ENCODE data around the gene LTB4R2. TPM values are rescaled to one million over a fixed set of nuclear protein-coding genes. Genes with fewer than 3 reads are reported as not detected.

LTB4R2 gene
- polyA plus RNA-seq, 1 experiment: 1.6 TPM

DNA sequence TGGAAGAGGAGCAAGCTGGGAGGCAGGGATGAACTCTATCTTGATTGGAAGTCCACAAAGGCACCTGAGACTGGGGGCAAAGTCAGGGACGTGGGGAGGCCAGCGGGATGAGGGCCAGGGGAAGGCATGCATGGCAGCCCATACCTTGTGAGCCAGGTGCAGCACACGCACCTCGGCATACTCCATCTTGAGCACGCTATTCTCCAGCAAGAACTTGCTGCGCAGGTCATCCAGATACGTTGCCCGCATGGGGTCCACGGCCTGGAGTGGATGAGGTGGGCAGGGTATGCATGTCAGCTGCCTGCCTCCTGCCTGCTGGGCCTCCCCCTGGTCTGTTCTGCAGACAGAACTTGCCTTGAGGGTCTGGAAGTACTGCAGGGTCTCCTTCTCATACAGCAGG is 42.4 kb upstream of the LTB4R2 start:
- H3K36me3 ChIP-seq (ENCODE audit: control insufficient read depth, insufficient read depth, low read length): peaks cover 20% of the 10 kb centered on the region
- no peaks in the 10 kb centered on the region for H3K27me3 ChIP-seq (ENCODE audit: control insufficient read depth, insufficient read depth, low read length)
- H3K4me3 ChIP-seq (ENCODE audit: low read depth, low read length): no peak overlapping the region
- ChIA-PET POLR2A (no interaction called here), CTCF (no interaction called here)
- TF ChIP-seq, protein P1, sequence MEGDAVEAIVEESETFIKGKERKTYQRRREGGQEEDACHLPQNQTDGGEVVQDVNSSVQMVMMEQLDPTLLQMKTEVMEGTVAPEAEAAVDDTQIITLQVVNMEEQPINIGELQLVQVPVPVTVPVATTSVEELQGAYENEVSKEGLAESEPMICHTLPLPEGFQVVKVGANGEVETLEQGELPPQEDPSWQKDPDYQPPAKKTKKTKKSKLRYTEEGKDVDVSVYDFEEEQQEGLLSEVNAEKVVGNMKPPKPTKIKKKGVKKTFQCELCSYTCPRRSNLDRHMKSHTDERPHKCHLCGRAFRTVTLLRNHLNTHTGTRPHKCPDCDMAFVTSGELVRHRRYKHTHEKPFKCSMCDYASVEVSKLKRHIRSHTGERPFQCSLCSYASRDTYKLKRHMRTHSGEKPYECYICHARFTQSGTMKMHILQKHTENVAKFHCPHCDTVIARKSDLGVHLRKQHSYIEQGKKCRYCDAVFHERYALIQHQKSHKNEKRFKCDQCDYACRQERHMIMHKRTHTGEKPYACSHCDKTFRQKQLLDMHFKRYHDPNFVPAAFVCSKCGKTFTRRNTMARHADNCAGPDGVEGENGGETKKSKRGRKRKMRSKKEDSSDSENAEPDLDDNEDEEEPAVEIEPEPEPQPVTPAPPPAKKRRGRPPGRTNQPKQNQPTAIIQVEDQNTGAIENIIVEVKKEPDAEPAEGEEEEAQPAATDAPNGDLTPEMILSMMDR (IDR thresholded peaks at IDR 0.05; ENCODE audit: insufficient read depth, low read depth, low read length): no peak
- DNase-seq (ENCODE audit: low read depth): no peak

DNA sequence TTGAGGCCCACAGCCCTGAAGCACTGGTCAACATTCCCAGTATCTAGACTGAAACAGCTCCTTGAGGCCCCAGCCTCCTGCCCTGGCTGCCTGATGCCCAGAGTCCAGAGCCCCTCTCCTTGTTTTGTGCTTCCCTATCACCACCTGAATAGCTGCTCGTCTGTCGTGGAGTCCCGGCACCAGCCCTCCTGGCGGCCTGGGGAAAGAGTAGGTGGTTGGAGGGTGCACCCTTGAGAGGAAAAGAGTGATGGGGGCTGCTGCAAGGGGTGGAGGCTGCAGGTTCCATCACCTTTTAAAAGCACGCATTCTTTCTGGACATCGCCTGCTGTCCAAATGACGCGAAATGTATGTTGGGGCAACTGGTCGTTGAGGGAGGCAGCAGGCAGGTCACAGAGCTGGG is 41.7 kb upstream of the LTB4R2 start:
- Histone ChIP-seq H3K27me3 (ENCODE audit: control insufficient read depth, insufficient read depth, low read length) (no peaks in the 10 kb centered on the region), H3K36me3 (ENCODE audit: control insufficient read depth, insufficient read depth, low read length) (peaks cover 20% of the 10 kb centered on the region), H3K4me3 (ENCODE audit: low read depth, low read length) (no peak overlapping the region)
- ChIA-PET POLR2A (no interaction called here), CTCF (no interaction called here)
- no peak for DNase-seq (ENCODE audit: low read depth)
- TF ChIP-seq, protein P1 (IDR thresholded peaks at IDR 0.05; ENCODE audit: insufficient read depth, low read depth, low read length): no peak

DNA sequence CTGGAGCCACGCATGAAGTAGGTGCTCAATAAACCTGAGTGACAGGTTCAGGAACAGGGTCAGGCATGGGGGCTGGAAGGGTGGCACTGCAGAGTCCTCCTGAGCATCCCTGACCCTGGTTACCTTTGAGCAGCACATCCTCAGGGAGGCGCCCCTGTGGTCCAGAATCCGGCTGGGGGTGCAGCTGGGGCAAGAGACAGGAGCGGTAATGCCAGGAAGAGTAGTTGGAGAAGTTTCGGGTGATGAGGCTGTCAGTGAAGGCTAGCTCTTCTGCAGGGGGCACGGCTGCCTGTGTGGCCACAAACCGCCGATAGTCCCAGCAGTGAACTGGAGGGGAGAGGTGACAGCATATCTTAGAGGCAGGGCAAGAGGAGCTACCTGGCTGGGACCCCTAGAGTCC is 40.6 kb upstream of the LTB4R2 start:
- Histone ChIP-seq H3K36me3 (ENCODE audit: control insufficient read depth, insufficient read depth, low read length) (peaks cover 20% of the 10 kb centered on the region), H3K27me3 (ENCODE audit: control insufficient read depth, insufficient read depth, low read length) (no peaks in the 10 kb centered on the region), H3K4me3 (ENCODE audit: low read depth, low read length) (no peak overlapping the region)
- DNase-seq (ENCODE audit: low read depth): no peak
- TF ChIP-seq, protein P1 (IDR thresholded peaks at IDR 0.05; ENCODE audit: insufficient read depth, low read depth, low read length): no peak
- ChIA-PET CTCF (interaction anchor here (2.1 to 4.1 kb wide), 5 partner anchors 7 to 28 kb away, joined by 9 to 29 read pairs (median 16); partner anchors contain the start of genes TGM1 and TINF2), POLR2A (no interaction called here)

DNA sequence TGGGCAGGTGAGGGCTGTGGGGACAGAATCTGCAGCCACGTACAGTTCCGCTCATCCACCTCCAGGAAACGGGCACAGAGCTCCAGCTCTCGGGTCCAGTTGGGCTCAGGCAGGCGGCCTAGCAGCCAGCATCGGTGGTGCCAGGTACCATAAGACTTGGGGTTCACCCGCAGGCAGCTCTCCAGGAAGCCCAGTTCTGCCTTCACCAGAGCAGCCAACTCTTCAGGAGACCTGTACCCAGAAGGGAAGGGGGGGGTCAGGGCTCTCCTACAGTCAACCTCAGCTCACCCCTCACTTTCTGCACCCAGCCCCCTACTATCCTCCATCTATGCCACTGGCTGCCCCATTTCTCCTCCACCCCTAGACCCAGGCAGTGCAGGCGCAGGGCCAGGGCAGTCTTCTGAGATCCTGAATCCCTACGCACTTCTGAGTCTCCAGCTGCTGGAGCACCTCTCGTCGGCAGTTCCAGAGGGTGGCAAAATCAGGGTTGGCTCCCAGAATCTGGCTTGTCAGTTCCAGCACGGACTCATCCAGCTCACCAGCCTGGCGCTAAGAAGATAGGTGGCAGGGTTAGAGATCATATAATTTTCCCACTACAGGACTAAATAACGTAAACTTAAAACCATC is 39.9 kb upstream of the LTB4R2 start:
- H3K27me3 ChIP-seq (ENCODE audit: control insufficient read depth, insufficient read depth, low read length): no peaks in the 10 kb centered on the region
- TF ChIP-seq, protein P1 (IDR thresholded peaks at IDR 0.05; ENCODE audit: insufficient read depth, low read depth, low read length): no peak
- H3K36me3 ChIP-seq (ENCODE audit: control insufficient read depth, insufficient read depth, low read length): peaks cover 20% of the 10 kb centered on the region
- CTCF ChIA-PET: interaction anchor here (0.9 to 4.1 kb wide), 10 partner anchors 8 to 38 kb away, joined by 3 to 29 read pairs (median 10); partner anchors contain the start of genes CIDEB, GMPR2, NEDD8 and TGM1
- DNase-seq (ENCODE audit: low read depth): no peak
- H3K4me3 ChIP-seq (ENCODE audit: low read depth, low read length): no peak overlapping the region
- POLR2A ChIA-PET: no interaction called here

DNA sequence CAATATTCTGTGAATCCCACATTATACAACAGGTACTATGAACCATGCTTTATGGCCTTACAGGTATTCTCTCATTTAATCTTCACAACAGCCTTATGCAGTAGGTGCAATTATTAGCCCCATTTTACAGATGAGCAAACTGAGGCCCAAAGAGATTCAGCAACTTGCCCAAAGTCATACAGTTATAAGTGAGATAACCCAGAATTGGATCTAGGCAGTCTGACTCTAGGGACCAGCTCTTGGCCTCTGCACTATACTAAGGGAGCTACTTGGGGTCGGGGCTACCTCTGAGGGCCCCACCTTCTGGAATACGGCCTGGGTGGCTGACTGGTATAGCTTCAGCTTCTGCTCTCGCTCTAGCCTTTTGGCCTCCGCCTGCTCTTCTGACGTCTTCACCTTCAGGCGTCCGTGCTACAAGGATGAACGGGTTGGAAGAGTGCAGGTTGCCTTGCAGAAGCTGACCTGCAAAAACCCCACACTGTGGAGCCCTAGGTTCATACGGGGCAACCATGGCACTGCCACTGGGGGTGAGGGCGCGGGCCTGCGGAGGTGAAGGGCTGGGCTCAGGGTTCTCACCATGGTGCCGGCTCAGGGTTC is 39.3 kb upstream of the LTB4R2 start:
- TF ChIP-seq, protein P1 (IDR thresholded peaks at IDR 0.05; ENCODE audit: insufficient read depth, low read depth, low read length): no peak
- POLR2A ChIA-PET: no interaction called here
- no peaks in the 10 kb centered on the region for H3K27me3 ChIP-seq (ENCODE audit: control insufficient read depth, insufficient read depth, low read length)
- DNase-seq (ENCODE audit: low read depth): no peak
- H3K36me3 ChIP-seq (ENCODE audit: control insufficient read depth, insufficient read depth, low read length): peaks cover 18% of the 10 kb centered on the region
- H3K4me3 ChIP-seq (ENCODE audit: low read depth, low read length): peak overlapping the region; percentile 91
- CTCF ChIA-PET: interaction anchor here (0.8 to 4.1 kb wide), 13 partner anchors 9 to 38 kb away, joined by 3 to 29 read pairs (median 9); partner anchors contain the start of genes CIDEB, GMPR2, NEDD8 and TGM1

Measured in BJ (cell line).